NCI-H69 (cell line): ENCODE results near the gene BIRC3.
"Not testable (repeated sequence)": the region's sequence is repeated elsewhere in the genome, so short reads cannot be mapped to it uniquely, and the experiment has no call there.

Experiments
- DNase-seq: peaks from one replicate; lab custom pipeline; 2025; lab: John Stamatoyannopoulos, UW

The BIRC3 gene

DNA sequence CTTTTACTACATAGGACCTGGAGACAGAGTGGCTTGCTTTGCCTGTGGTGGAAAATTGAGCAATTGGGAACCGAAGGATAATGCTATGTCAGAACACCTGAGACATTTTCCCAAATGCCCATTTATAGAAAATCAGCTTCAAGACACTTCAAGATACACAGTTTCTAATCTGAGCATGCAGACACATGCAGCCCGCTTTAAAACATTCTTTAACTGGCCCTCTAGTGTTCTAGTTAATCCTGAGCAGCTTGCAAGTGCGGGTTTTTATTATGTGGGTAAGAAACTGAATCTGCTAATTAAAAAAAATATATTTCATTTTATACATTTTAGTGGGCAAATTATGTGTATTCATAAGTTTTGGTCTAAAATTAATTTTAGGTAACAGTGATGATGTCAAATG lies 7.8 kb downstream of the BIRC3 start:
- no peak for DNase-seq

DNA sequence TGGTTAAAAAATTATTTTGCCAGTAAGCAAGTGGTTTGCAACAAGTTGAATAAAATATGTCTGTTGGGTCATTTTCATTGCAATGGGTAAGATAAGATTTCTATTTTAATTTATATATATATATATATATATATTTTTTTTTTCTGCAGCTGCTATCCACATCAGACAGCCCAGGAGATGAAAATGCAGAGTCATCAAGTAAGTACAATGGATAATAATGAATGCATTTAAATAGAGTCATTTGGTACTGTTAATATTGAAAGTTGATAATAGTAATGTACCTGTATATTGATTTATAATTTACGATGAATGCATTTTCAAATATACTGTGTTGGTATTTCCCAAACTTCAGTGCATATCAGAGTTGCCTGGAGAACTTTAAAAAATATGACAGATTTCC lies 11.5 kb downstream of the BIRC3 start:
- no peak for DNase-seq

DNA sequence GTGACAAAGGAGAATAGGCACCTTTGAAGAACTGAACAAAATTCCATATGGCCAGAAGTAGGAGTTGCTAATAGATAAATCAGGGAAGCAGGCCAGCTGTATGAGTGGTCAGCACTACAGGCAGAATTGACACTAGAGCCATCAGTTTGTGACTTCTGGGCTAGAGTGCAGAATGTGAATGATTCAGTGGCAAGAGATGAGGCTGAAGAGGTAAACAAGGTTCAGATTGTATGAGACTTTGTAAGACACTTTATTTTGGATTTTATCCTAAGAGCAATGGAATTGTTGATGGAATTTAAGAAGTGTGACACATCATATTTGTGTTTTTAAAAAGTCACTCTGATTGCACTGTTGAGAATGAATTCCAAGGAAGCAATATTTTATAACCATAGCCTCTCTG lies 12.9 kb downstream of the BIRC3 start:
- no peak for DNase-seq

DNA sequence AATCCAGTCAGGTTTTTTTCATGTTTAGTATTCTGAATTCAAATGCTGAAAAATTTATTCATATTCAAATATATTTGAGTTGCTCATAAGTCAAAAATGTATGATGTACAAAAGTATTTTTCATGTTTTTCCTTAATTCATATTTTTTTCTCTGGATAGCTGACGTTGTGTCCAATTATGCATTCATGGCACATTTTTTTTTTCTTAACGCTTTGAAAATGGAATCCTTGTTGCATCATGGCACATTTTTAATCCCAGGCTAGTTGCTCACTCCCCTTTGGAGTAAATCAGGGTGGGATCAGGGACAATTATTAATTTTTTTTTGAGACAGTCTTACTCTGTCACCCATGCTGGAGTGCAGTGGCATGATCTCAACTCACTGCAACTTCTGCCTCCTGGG lies 14.1 kb downstream of the BIRC3 start:
- no peak for DNase-seq

DNA sequence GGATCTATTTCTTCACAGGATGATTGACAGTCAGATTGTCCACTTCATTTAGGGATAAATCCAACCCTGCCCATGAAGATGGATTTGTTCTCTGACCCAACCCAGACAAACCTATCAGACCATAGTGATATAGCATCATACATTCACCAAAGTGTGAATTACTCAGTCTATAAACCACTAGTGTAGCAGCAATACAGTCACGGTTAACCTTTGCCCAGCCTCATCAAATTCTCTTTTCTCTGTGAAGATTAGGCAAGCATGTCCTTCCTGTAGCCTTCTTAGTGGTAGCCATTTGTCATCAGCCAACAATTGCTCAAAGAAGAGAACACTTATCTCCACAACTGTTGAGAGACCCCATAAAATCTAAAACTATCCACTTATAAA lies 15.3 kb downstream of the BIRC3 start:
- no peak for DNase-seq

DNA sequence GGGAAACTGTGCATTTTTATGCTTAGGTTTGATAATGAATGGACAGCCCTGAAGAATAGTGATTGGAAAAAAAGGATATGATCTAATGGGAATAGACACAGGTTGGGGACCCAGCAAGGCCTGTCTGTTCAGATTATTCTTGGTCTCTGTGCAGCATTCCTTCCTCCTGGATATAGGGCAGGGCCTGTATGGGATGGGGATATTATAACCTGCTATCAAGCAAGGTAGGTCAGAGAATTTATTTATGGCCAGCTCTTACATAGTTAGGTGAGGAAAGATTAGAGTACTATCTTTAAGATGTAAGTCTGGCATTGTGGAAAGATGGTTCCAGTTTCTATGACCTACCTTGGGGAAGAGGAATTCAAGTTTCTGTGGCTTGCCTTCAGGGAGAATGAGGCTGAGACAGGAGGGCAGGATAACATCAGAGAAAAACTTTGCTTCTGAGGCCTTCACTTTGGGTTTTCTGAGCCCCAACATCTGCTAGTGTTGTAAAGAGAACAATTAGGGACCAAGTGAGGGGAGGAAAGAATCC lies 21.3 kb downstream of the BIRC3 start:
- no peak for DNase-seq

DNA sequence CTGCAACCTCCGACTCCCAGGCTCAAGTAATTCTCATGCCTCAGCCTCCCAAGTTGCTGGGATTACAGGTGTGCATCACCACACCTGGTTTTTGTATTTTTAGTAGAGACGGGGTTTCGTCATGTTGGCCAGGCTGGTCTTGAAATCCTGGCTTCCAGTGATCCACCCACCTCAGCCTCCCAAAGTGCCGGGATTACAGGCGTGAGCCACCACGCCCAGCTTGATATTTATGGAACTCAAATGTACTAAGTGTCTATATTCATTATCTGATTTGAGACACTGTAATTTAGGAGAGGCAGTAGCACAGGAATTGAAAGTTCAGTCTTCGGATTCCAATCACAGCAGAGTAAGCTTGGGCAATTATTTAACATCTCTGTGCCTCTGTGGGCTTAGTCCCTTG lies 24.0 kb downstream of the BIRC3 start:
- DNase-seq = not testable (repeated sequence)

DNA sequence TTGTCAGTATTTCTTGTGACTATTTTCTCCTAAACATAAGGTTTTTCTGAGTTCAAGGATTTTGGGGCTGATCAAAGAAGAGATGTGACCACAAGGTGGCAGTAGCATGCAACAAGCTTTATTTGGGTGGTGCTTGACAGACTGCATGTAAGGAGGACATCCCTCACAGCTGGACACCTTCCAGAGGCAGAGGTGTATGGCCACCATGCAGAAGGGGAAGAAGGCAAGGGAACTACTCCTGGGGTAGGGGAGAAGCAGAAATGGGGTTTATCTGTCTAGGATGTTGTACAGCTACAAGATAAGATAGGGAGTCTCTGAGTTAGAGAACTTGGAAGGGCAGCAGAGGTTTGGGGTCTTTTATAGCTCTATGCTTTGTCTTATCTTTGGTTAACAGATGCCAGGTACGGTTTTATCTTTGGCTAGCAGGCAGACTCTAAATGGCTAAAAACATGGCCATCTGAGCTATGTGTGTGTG lies 24.6 kb downstream of the BIRC3 start:
- DNase-seq = peak; percentile 92

DNA sequence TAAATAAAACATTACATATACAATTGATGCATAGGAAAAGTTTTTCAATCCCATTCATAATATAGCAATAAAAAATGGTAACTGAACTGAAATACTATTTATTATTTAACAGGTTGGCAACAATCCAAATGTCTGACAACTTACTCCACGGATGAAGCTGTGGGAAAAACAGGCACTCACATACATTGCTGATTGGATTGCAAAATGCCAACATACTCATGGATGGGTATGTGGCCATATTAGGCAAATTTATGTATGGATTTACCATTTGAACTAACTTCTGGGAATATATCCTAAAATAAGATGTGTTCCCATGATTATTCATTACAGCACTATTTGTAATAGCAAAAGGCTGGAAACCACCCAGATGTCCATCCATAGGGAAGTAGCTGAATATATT lies 26.5 kb downstream of the BIRC3 start:
- peak; percentile 7 for DNase-seq

DNA sequence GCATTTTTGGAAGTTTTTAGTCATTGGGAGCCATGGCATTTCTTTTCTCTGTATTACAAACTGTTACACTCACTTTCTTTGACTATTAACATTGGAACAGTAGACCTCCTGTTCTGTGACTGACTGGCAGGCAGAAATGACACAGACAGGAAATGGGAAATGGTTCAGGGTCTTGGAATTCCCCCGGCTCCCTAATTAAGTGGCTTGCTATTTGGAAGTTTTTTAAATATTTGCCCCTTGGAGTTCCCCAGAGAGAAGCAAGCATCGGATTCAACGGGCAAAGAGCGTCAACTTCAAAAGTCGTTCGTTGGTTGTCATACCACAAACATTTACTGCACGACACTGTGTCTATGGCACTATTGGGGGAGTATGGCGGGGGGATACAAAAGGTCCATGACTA lies 28.6 kb downstream of the BIRC3 start:
- peak; percentile 21 for DNase-seq

DNA sequence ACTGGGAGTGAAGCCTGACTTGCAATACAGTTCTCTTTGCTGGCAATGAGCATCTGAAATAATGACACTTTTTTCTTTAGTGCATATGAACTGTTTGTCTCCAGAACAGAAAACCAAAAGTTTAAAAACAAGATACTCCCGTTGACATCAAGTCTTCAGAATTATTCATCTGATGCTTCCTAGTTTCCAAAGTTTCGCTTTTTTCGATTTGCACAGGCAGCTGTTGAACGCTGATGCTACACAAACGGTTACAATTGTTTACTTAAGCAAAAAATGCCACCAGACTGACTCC lies 29.1 kb downstream of the BIRC3 start:
- no peak for DNase-seq

DNA sequence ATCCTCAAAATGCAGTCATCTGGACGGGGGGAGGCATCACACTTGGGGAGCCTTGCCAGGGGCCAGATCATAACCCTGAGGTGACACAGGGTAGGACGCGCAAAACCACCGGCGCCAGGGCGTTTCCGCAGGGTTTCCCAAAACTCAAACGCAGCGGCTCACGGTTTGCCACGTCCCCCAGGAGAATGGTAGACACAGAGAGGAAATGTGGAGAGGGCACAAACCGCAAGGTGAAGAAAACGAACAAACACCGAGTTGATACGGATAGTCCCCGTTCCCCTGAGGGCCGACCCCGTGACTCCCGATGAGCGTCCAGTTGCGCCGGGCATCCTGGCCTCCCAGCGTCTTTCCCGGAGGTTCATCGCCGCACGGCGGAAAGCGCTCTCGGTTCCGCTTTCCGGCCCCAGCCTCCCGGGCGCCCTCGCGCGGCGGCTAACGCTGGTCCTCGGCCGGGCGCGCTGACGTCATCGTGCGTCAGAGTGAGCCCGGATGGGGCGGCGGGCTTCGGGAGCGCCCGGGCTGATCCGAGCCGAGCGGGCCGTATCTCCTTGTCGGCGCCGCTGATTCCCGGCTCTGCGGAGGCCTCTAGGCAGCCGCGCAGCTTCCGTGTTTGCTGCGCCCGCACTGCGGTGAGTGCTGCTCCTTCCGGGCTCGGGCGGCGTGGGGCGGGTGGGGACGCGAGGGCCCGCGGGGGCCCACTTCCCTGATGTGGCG lies 29.6 kb downstream of the BIRC3 start, which contains the start of gene BIRC2:
Gene BIRC2 (plus strand): TSS at position 467 of the 714 bp plus-strand sequence. CDS start 2,641 bp downstream, outside the sequence.
- peak; percentile 97 for DNase-seq

DNA sequence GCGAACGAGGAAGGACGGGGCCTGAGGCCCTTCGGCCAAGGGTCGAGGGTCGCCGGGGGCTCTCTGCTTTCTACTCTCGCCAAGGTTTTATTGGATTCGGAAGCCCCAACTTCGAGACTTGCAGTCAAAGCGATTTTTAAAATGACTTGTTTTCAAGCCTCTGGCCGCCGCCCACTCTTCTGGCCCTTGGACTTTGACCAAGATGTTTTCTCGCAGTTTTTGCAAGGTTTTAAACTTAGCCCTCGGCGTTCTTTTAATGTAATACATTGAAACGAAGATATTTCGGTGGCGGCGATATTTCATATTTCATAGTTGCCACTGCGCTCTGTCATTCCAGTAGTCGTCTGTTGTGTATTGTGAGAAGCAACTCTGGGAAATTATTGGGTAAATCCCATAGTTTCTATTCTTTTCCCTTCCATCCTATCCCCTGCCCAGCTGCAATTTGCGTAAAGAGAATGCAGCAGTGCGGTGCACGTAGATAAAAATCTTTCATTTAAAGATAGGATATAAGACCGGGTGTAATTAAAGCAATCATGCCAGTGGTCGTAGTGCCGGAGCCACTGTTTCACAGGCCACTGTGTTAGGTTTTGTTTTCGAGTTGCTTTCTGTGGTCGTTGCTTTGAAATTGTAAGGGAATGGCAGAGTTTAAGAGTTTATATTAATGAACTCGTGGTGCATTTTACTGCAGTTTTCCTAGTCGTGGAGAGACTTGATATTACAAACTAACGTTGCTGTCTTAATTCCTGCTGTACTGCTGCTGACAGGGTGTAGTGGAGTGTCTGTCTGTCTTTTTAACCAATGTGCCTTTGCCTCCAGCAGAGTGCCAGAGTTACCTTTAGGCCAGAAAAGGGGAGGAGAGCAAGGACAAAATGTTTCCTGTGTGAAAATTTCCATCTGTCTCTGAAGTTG lies 30.4 kb downstream of the BIRC3 start:
- DNase-seq = peak; percentile 65

DNA sequence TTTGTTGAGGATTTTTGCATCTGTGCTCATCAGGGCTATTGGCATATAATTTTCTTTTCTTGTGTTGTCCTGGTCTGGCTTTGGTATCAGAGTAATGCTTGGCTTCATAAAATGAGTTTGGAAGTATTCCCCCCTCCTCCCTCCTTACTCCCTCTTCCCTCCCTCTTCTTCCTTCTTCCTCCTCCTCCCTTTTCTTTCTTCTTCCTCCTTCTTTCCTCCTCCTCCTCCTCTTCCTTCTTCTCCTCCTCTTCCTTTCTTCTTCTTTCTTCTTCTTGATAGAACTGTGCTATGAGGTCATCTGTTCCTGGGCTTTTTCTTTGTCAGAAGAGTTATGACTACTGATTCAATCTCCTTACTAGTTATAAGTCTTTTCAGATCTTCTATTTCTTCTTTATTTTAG lies 39.8 kb downstream of the BIRC3 start:
- DNase-seq = no peak

DNA sequence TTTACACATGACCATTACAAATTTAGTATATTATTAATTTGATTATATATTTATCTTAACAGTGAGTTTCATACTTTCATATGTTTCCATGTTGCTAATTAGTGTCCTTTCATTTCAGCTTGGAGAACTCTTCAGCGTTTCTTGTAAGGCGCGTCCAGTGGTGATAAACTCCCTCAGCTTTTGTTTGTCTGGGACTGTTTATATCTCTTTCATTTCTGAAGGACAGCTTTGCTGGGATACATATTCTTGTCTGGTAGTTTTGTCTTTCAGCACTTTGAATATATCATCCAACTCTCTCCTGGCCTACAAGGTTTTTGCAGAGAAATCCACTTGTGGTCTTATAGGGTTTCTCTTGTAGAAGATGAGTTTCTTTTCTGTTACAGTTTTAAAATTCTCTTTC lies 42.1 kb downstream of the BIRC3 start:
- no peak for DNase-seq

DNA sequence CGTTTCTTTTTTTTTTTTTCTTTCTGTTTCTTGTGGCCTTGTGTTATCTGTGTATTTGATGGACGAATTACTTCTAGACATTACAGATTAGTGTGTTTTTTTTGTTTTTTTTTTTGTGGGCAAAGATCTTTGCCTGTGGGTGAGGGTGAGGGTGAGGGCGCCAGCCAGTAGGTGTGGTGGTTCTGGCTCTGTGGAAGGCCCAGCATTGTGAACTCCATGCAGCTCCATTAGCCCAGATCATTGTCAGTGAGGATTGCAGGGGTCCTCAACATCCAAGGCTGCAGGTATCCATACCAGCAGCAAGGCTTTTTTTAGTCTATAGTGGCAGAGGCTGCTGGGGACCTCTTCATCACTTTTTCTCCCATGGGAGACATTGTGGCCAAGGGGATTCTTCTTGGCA lies 43.4 kb downstream of the BIRC3 start:
- no peak for DNase-seq

DNA sequence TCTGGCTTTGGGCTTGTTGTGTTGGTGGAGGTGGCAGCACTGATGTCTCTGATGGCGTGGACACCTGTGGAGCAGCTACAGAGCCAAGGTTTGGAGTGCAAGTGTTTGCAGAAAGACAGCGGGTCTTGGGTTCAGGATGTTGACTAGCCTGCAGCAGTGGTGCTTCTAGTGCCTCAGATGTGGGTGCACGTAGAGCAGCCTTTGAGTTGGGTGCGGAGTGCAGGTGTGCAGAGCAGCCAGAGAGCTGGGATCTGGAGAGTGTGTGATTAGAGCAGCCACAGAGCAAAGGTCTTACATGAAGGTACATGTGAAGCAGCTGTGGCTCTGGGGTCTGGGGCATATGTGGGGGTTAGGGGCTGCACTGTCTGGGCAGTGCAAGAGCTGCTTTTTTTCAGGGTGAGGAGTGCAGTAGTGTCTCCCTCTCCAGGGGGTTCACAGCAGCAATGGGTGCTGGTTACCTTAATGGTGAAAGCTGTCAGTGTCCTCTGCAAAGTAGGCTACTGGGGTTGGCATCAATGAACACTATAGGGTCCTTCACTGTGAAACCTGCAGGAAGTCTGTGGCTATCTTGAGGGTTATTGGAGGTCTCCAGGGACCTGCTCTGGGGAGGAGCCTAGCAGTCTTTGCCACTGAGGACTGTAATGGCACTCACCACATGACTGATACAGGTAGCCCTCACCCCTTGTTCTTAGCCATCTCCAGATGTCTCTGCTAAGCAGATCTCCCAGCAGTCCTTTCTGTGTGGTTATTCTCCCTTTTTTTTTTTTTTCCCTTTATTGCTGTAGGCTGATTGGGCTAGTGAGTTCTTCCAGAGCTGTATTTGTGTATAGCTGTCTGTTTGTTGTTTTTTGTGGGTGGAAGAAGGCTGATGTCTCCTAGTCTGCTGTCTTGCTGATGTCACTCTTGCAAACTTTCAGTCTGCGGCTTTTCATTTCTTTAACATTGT lies 44.1 kb downstream of the BIRC3 start:
- DNase-seq = no peak

DNA sequence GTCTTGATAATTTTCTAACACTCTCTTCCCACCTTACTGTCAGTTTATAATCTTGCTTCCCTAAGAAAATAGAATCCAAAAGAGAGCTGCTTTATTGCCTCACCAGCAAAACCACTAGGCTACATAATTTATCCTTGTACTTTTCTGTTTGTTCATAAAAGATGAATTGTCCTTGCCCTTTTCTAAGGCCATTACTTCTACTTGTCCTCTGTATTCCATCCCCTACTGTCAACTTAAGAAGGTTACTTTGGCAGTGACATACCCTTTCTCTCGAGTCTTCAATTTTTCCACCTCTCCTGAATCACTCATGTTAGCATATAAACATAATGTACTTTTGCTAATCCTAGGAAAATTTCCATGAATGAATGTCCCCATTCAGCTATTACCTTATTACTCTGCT lies 47.7 kb downstream of the BIRC3 start:
- no peak for DNase-seq

DNA sequence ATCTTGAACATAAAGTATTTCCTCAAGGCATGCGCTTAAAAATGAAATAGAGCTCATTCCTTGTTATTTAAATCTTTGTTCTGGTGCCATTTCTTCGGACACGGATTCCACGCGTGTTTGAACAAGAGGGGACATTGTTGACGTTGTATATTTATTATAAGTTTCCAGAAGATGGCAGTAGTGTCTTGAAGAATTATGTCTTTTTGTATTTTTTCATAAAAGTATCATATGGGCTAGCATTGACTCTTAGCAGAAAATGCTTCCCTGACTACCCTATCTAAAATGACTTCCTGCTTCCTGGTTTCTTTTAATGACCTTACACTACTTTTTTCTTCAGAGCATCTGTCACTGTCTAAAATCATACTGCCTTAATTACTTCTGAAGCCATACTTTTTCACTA lies 50.1 kb downstream of the BIRC3 start:
- peak; percentile 32 for DNase-seq

DNA sequence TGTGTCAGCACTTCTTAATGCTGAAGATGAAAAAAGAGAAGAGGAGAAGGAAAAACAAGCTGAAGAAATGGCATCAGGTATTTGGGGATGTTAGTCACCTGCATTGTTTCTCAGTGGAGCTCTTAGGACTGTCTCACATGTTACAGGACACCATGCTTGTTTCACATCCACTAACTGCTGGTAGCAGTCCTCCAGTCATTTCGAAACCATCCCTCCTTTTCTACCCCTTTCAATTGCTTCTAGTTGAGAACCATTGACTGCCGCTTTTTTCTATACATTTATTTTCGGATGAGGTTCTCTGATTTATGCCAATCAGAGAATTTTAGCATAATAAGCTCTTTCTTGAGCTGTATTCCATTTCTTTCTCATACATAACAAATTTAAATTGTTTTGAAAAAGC lies 51.2 kb downstream of the BIRC3 start:
- DNase-seq = no peak

DNA sequence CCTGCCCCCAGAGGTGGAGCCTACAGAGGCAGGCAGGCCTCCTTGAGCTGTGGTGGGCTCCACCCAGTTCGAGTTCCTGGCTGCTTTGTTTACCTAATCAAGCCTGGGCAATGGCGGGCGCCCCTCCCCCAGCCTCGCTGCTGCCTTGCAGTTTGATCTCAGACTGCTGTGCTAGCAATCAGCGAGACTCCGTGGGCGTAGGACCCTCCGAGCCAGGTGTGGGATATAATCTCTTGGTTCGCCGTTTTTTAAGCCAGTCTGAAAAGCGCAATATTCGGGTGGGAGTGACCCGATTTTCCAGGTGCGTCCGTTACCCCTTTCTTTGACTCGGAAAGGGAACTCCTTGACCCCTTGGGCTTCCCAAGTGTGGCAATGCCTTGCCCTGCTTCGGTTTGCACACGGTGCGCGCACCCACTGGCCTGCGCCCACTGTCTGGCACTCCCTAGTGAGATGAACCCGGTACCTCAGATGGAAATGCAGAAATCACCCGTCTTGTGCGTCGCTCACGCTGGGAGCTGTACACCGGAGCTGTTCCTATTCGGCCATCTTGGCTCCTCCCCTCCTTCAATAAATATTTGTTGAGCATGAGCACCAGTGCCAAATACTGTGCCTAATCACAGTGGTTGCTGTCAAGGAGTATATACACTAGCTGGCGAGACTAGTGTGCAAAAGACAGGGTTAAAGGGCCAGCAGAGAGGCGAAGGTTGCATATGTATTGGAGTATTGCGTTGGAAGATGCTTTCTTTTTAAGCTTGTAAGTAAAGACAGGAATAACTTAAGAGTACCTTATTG lies 57.5 kb downstream of the BIRC3 start:
- DNase-seq = not testable (repeated sequence)
